GM21737 (cell line): ENCODE data around the gene AWAT2.
"Not testable (repeated sequence)": the region's sequence is repeated elsewhere in the genome, so short reads cannot be mapped to it uniquely, and the experiment has no call there.

Experiments
- ATAC-seq: cut with Tn5 transposase; IDR thresholded peaks from one replicate; pipeline ENCODE4 v1.9.1; 2021; ENCODE audit warnings: mild to moderate bottlenecking, moderate library complexity; ENCODE audit not compliant: unreplicated experiment

The AWAT2 gene

DNA sequence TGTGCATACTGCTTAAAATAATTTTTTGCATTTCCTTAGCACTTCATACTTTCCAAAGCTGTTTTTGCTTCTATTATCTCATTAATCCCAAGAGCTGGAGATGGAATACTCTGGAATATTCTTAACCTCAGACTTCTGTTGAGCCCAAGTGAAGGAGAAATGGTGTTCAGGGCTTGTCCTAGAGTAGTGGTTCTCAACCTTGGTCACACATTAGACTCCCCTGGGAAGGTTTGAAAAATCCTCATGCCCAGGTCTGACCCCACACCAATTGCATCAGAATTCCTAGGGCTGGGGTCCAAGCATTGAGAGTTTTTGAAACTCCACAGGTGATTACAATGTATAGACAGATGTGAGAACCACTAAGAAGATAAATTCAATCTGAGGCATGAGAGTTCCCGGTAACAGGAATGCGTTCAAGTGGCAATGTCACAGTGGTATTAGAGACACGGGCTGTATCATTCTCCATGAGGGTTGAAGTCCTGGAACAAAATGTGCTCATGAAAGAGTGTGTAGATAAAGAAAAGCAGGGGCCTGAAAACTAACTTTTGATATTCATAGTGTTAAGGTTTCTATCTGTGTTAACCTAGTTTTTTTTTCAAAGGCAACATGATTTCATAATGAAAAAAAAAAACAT, 47.9 kb downstream of the AWAT2 start:
- no peak for ATAC-seq

- ATAC-seq = no peak
Measured at GRCh38 chrX:70001269-70001668, 48.5 kb downstream of the AWAT2 start.

DNA sequence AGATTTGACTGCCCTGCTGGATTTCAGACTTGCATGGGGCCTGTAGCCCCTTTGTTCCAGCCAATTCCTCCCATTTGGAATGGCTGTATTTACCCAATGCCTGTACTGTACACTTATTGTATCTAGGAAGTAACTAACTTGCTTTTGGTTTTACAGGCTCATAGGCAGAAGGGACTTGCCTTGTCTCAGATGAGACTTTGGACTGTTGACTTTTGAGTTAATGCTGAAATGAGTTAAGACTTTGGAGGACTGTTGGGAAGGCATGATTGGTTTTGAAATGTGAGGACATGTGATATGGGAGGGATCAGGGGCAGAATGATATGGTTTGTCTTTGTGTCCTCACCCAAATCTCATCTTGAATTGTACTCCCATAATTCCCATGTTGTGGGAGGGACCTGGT, 51.4 kb downstream of the AWAT2 start:
- ATAC-seq = not testable (repeated sequence)

DNA sequence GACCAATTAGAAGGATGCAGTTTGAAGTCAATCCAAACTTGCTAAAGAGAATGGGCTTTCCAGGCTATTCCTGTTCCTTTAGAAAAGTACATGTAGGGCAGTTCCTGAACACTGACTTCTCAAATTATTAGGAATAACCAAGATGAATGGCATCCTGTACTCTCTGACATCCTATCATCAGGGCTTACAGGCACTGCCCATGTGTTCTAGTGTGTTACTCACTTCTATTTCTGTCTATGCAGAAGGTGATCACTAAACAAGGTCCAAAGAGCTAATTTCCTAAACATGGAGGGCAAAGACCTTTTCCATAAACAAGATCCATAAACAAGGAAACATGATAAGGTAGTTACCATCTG, 53.6 kb downstream of the AWAT2 start:
- no peak for ATAC-seq

GRCh38 chrX:69995362-69996112, 54.2 kb downstream of the AWAT2 start:
- ATAC-seq = no peak

DNA sequence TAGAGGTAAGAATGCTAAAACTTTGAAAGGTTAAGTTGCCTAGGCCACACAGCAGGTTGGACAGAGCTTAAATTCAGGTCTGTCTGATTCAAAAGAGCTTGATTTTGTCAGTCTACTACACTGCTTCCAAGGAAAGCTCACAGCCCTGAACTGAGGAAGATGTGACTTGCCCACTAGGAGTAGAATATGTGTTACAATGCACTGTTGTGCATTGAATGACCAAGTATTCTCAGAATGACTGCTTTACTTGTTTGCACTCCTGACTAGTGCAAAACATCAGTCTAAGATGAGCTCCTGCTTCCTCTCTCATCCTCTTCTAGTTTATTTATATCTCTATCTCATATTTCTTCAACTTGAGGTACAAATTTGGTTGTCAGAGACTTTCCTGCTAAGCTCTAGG, 56.2 kb downstream of the AWAT2 start:
- ATAC-seq = no peak

DNA sequence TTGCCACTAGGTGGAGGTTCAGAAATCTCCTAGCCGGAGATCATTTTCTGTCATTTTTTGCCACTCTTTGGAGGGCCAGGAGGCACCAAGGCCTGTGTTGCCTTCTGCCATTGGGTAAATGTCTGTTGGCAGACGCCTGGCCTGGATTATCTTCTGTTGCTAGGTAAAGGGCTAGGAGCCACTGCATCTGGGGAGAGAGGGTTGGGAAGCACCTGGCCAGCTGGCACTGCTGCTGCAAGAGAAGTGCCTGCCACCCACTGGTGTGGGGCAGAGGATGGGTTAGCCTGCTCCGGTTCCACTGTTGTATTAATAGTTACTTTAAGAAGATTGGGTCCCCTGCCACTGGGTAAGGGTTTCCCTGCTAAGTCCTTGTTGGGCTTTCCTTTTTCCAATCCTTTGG, 58.1 kb downstream of the AWAT2 start:
- no peak for ATAC-seq
